DND-41 (cell line): ENCODE results near the gene OARD1.

Experiments used
- ATAC-seq: fragments of 200-7000 bp; cut with Tn5 transposase; 3 replicates; pipeline ENCODE4 v1.9.1; 2021; ENCODE audit warnings: low read depth; ENCODE audit not compliant: insufficient read depth
- DNase-seq: peaks from one replicate; pipeline ENCODE4 v3.0.0-alpha.2; 2020
- H2AFZ ChIP-seq: 2 replicates; pipeline ENCODE4 v1.6.0; 2012; ENCODE audit warnings: low read depth, low read length
- H3K27ac ChIP-seq: 2 replicates; pipeline ENCODE4 v1.5.1; 2012; ENCODE audit warnings: low read length, inconsistent platforms
- H3K27me3 ChIP-seq: fragments of 200-600 bp; sonication (generic); 2 replicates; pipeline ENCODE4 v1.6.0; 2012; ENCODE audit warnings: low read length, mild to moderate bottlenecking, inconsistent platforms; ENCODE audit not compliant: insufficient read depth, poor library complexity
- H3K36me3 ChIP-seq: 2 replicates; pipeline ENCODE4 v1.5.1; 2012; ENCODE audit warnings: low read length, inconsistent platforms; ENCODE audit not compliant: insufficient read depth
- H3K4me1 ChIP-seq: 2 replicates; pipeline ENCODE4 v1.5.1; 2012; ENCODE audit warnings: mild to moderate bottlenecking, low read length; ENCODE audit not compliant: insufficient read depth
- H3K4me2 ChIP-seq: 2 replicates; pipeline ENCODE4 v1.6.0; 2012; ENCODE audit warnings: mild to moderate bottlenecking, moderate library complexity, low read length, inconsistent platforms; ENCODE audit not compliant: insufficient read depth
- H3K4me3 ChIP-seq, 2 experiments: fragments of 200-600 bp in 1 of 2; shearing (Covaris generic) in 1 of 2; 2 replicates each; pipeline ENCODE4 v1.5.1; 2012 to 2016; ENCODE audit warnings: inconsistent platforms in 2 of 2, low read length in 2 of 2, mild to moderate bottlenecking in 2 of 2, low read depth in 1 of 2, moderate library complexity in 1 of 2
- H3K79me2 ChIP-seq: 2 replicates; pipeline ENCODE4 v1.6.0; 2012; ENCODE audit warnings: low read length, inconsistent platforms; ENCODE audit not compliant: insufficient read depth
- H3K9ac ChIP-seq: 2 replicates; pipeline ENCODE4 v1.6.0; 2012; ENCODE audit warnings: low read depth, mild to moderate bottlenecking, inconsistent platforms, low read length, moderate library complexity
- H3K9me3 ChIP-seq: 2 replicates; pipeline ENCODE4 v1.5.1; 2012; ENCODE audit warnings: low read length, moderate library complexity, mild to moderate bottlenecking, inconsistent platforms; ENCODE audit not compliant: insufficient read depth, severe bottlenecking
- H4K20me1 ChIP-seq: 2 replicates; pipeline ENCODE4 v1.6.0; 2012; ENCODE audit warnings: low read length; ENCODE audit not compliant: insufficient read depth
- CTCF ChIP-seq: IDR thresholded peaks from 2 replicates; pipeline ENCODE4 v1.5.1; 2012; ENCODE audit warnings: borderline replicate concordance, low read length, moderate library complexity, mild to moderate bottlenecking; ENCODE audit not compliant: poor library complexity, severe bottlenecking; ENCODE audit errors: extremely low read depth
- EZH2 ChIP-seq: IDR thresholded peaks from 3 replicates; pipeline ENCODE4 v1.6.1; 2012; ENCODE audit warnings: borderline replicate concordance, low read depth, mild to moderate bottlenecking, moderate library complexity, low read length, inconsistent platforms; ENCODE audit not compliant: severe bottlenecking

Gene OARD1

GRCh38 chr6:41014780-41015179 lies 57.4 kb downstream of the OARD1 start:
- no peak for ATAC-seq
- Histone ChIP-seq H3K27ac (no peak overlapping the region), H3K9me3 (no peaks in the 10 kb centered on the region), H3K36me3 (no peaks in the 10 kb centered on the region), H4K20me1 (no peaks in the 10 kb centered on the region; the same call in 1 of the 2 replicates), H3K9ac (no peak overlapping the region), H3K4me3 (no peak overlapping the region), H2AFZ (no peak overlapping the region), H3K4me1 (no peaks in the 10 kb centered on the region), H3K79me2 (no peaks in the 10 kb centered on the region), H3K27me3 (no peaks in the 10 kb centered on the region), H3K4me2 (no peak overlapping the region)
- no peak for DNase-seq
- TF ChIP-seq EZH2 (no peak), CTCF (no peak)
